CD1c-positive myeloid dendritic cell (primary cell): ENCODE results near the gene TMEM256.
"Not testable (repeated sequence)": the region's sequence is repeated elsewhere in the genome, so short reads cannot be mapped to it uniquely, and the experiment has no call there.

ENCODE experiments used
- DNase-seq: peaks from one replicate; pipeline ENCODE4 v3.0.0-alpha.2; 2016; ENCODE audit errors: extremely low spot score

The TMEM256 gene

GRCh38 chr17:7383742-7384488 is 20.0 kb downstream of the TMEM256 start:
- DNase-seq, result peak; percentile 64

- no peak for DNase-seq
Measured at GRCh38 chr17:7383371-7383741, 20.5 kb downstream of the TMEM256 start.

- no peak for DNase-seq
Measured at GRCh38 chr17:7382901-7383300, 21.0 kb downstream of the TMEM256 start.

GRCh38 chr17:7380855-7381683 is 22.8 kb downstream of the TMEM256 start, which contains the start of gene TNK1:
Gene TNK1, plus strand, starts transcription at chr17:7381089. Its CDS starts 1,838 bp downstream, at chr17:7382927.
- peak; percentile 1 for DNase-seq

GRCh38 chr17:7380321-7380720 is 23.6 kb downstream of the TMEM256 start:
- DNase-seq, result peak; percentile 19

- DNase-seq, result no peak
Measured at GRCh38 chr17:7379134-7379533, 24.8 kb downstream of the TMEM256 start.

GRCh38 chr17:7374353-7374752 is 29.5 kb downstream of the TMEM256 start:
- no peak for DNase-seq

GRCh38 chr17:7370853-7371252 is 33.0 kb downstream of the TMEM256 start:
- no peak for DNase-seq

GRCh38 chr17:7369825-7370224 is 34.1 kb downstream of the TMEM256 start:
- no peak for DNase-seq

- not testable (repeated sequence) for DNase-seq
Measured at GRCh38 chr17:7368599-7368994, 35.3 kb downstream of the TMEM256 start.

- DNase-seq, result no peak
Measured at GRCh38 chr17:7367918-7368598, 35.8 kb downstream of the TMEM256 start.

- DNase-seq, result no peak
Measured at GRCh38 chr17:7367083-7367482, 36.8 kb downstream of the TMEM256 start.

- DNase-seq, result not testable (repeated sequence)
Measured at GRCh38 chr17:7365963-7366362, 37.9 kb downstream of the TMEM256 start.

GRCh38 chr17:7363311-7363710 is 40.6 kb downstream of the TMEM256 start:
- no peak for DNase-seq

GRCh38 chr17:7361906-7362305 is 42.0 kb downstream of the TMEM256 start:
- no peak for DNase-seq

GRCh38 chr17:7357381-7357780 is 46.5 kb downstream of the TMEM256 start:
- no peak for DNase-seq

GRCh38 chr17:7356756-7357155 is 47.1 kb downstream of the TMEM256 start:
- no peak for DNase-seq

- peak; percentile 83 for DNase-seq
Measured at GRCh38 chr17:7356072-7356549, 47.8 kb downstream of the TMEM256 start.

- DNase-seq, result no peak
Measured at GRCh38 chr17:7355573-7355972, 48.3 kb downstream of the TMEM256 start.

GRCh38 chr17:7355053-7355452 is 48.8 kb downstream of the TMEM256 start, which contains the start of gene TMEM95:
Gene TMEM95, plus strand, starts transcription at chr17:7355156. Its CDS starts 49 bp downstream, at chr17:7355205.
- no peak for DNase-seq

- no peak for DNase-seq
Measured at GRCh38 chr17:7354262-7354843, 49.5 kb downstream of the TMEM256 start.
